Stimulated activated CD4-positive, alpha-beta T cell treated with anti-CD3 and anti-CD28 coated beads, Interleukin-1b, Interleukin-23, amount 100 ng/mL, for 1 hour (primary cell): ENCODE results near the gene P2RX2.
"Not testable (repeated sequence)": the region's sequence is repeated elsewhere in the genome, so short reads cannot be mapped to it uniquely, and the experiment has no call there.

Source experiments
- DNase-seq, 2 donors: peaks; one replicate each; pipeline ENCODE4 v3.0.0-alpha.2; 2020; ENCODE audit warnings: low read depth in 2 of 2

The P2RX2 gene

DNA sequence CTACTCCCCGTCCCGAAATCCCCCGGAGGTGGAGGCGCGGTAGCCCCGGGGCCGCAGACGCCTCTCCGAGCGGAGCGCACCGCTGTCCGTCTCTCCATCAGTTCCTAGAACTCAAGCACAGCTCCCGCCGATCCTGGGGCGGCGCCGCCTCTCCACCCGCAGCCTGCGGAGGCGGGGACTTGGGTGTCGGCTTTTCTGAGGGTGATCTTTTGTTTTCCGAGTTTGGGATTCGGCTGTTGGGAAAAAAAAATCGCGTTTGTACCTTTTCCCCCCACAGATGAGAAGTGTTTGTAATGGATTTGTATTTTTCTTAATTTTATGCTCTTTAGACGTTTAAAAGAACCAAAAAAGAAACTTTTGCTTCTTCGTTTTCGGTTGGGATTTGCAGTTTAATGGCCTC, 34.8 kb upstream of the P2RX2 start:
- no peak for DNase-seq

DNA sequence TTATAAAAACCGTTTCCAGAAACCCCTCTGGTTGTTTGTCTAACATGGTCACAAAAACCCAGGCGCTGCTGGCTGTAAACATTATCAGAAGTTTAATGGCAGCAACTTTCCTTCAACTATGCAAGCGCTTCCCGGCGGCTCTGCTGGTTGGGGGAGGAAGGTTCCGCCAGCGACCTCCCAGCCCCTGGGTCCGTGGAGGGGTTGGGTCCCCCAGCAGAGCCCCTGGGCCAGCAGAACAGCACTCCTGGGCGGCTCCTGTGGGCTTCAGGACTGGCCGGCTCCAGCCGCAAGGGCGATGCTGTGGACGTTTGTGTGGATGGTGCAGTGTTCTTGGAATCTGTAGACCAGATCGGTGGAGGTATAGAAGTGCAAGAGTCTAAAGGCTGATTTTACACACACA, 34.1 kb upstream of the P2RX2 start:
- no peak for DNase-seq

DNA sequence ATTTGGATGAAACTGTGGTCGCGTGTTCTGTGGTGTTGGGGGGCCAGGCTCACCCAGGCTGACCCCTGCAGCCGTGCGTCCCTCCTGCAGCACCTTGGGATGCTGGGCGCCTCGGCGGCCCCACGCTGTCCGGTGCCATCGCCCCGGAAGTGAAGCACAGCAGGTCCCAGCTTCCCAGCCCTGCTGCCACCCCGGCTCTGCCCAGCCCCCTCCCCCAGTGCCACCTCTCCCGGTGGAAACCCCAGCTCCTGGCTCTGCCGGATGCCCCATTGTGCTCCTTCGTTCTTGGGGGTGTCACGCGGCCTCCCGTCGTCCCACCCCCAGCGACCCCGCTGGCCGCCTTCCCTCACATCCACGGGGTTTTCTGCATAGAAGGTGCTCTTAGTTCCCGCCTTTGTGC, 33.4 kb upstream of the P2RX2 start:
- no peak for DNase-seq

DNA sequence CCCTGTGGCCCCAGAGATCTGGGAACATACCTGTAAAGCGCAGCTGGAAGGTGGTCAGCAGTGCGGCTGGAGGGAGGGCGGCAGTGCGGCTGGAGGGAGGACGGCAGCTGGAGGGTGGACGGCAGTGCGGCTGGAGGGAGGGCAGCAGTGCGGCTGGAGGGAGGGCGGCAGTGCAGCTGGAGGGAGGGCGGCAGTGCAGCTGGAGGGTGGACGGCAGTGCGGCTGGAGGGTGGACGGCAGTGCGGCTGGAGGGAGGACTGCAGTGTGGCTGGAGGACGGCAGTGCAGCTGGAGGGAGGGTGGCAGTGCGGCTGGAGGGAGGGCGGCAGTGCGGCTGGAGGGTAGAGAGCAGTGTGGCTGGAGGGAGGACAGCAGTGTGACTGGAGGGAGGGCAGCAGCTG, 31.6 kb upstream of the P2RX2 start:
- DNase-seq = no peak

DNA sequence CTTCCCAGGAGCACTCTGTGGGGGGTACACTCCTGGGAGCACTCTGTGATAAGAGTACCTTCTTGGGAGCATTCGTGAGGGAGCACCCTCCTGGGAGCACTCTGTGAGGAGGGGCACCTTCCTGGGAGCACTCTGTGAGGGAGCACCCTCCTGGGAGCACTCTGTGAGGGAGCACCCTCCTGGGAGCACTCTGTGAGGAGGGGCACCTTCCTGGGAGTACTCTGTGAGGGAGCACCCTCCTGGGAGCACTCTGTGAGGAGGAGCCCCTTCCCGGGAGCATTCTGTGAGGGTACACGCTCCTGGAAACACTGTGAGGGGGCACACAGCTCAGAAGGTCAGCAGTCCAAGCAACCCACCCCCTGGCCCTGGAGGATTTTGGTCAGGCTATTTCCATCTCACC, 30.8 kb upstream of the P2RX2 start:
- DNase-seq = no peak

DNA sequence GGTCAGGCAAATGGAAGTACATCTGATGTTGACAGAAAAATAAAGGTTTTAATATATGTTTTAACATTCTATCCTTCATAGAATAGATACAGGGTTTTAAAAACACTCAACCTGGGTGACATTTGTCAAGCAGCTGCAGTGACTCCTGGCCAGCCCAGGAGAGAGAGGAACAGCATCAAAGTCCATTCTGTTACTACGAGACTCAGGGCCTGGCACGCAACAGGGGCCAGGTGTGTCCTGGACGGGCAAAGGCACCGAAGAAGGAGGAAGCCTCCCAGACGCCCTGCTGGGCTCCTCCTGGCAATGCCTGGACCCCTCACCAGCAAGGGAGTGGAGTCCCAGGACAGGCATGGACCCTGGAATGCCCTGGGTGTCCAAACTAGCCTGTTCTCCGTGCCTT, 30.3 kb upstream of the P2RX2 start:
- no peak for DNase-seq

DNA sequence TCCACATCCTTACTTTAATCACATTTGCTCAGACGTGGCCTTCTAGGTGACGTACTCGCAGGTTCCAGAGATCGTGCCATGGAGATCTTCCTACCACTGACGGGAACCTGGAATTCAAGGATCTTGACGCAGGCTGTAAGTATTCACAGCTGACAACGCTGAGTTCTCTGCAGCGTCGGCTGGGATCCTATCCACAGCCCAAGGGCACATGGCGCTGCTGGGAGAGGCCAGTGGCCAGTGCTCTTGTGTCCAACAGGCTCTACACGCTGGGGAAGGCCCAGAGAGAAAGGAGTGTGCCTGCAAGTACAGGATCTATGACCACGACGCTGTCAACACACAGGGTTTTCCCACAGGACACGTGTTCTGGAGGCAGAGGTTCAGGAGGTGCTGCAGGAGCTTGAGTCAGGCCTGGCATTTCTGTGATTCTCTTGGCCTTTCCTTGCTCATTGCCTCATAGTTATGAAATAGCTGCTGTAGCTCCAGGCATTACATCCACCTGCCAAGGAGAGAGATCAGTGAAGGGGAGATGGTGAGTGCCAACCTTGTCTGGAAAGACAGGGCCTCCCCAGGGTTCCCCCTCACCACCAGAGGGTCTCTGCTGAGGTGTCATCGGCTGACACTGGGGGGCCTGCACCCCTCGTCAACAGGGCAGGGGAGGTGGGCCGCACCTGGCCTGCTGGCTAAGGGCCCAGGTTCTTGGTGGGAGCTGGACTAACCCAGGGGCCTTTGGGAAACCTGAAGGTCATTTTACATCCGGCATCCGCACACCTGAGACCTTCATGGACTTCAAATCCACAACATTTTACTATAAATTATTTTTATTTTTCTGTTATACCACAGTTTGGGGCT, 29.5 kb upstream of the P2RX2 start:
- DNase-seq = no peak

DNA sequence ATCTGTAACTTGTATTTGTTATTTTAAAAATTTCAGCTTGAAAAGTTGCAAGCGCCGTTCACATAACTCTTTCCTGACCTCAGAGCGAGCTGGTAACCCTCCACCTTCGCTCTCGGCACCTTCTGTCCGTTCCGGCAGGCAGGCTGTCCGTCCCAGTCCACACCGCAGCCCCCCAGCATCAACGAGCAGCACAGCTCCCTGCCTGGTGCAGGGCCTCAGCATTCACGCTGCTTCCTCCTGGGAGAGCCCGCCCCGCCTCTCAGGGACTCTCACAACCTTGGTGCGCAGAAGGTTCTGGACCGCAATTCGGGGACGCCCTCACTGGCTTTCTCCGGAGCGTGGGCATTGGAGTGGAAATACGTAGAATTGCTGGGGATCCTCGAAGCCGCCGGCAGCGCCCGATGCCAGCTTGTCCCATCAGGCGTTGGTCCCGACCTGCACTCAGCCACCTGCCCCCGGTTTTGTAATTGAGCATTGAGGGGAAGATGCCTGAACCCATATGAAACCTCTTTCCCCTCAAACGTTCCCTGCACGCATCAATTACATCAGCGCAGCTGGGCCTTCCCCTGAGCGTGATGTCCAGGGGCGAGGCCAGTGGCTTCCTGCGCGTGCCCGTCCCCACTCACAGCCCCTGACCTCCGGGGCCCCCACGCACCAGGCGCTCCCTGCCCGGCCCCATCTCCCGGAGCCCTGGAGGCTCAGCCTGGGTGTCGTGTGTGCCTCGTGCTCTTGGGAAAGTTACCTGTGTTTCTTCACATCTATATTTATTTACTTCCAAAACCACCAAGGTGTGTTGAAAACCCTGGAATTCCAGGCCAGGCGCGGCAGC, 27.3 kb upstream of the P2RX2 start:
- DNase-seq = no peak

DNA sequence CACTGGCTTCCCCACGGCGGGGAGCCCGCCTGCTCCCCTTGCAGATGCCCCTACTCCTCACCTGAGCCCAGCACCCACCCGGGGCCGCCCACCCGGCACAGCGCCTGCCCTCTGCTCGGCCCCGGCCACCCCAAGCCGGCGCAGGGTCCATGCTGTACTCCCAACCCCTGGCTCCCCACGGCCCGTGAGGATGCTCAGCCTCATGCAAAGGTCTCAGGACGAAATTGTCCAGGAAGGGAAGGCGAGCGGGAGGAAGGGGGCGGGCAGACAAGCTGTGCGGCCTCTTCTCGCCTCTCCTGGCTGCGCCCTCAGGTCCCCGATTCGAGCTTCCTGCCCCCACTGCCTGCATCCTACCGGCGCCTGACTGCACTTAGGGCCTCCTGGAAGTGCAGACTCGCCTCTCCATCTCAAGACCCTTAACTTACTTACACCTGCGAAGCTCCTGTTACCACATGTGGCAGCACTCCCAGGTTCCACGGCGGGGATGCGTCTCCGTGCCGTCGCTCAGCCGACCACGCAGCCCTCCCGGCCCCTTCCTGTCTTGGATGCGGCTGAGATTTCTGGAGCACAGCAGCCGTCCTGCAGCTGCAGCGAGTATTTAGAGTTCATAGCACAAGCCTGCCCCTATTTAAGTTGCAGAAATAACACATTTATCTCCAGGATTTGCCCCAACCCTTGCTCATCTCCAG, 26.1 kb upstream of the P2RX2 start:
- DNase-seq = no peak

DNA sequence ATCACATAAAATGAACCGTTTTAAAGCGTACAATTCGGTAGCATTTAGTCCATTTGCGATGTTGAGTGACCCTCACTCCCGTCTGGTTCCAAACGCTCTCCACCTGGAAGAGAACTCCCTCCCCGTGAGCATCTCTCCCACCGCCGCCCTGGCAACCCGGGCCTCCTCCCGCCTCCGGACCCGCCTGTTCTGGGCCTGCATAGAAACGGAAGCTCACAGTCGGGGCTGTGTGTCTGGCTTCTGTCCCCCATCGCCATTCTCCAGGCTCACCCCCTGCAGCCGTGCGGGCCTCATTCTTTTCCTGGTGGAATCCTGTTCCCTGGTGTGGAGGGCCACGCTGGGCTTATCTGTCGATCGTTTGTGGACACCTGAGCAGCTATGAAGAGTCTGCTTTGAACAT, 25.5 kb upstream of the P2RX2 start:
- DNase-seq = no peak

DNA sequence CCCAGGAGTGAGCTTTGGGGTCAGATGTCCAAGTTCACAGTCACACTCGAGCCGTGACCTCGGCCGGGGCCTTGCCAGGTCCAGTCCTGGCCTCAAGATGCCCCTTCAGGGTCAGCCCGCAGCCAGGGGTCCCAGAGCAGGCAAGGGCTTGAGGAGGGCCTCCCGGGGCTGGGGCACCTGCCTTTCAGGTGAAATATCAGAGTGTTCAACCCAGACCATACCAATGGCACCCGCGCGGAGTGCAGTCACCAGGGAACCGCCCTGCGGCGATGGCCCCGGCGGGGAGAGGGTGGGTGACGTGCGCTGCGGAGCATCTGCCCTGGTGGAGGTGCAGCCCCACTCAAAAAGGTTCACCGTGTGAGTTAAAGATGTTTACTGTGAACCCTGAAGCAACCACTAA, 25.1 kb upstream of the P2RX2 start:
- DNase-seq = no peak

DNA sequence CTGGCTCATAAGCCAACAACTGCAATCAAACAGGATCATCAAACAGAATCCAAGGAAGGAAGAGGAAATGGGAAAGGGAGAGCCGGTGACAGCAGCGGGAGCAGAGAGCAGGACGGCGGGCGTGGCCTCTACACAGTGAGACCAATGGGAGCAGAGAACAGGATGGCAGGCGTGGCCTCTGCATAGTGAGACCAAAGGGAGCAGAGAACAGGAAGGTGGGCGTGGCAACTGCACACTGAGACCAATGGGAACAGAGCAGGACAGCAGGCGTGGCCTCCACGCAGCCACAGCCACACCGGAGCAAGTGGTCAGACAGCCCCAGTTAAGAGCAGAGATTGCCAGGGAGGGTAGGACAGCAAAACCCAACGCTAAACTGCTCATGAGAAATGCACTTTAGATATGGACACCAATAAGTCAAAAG, 24.6 kb upstream of the P2RX2 start:
- no peak for DNase-seq

DNA sequence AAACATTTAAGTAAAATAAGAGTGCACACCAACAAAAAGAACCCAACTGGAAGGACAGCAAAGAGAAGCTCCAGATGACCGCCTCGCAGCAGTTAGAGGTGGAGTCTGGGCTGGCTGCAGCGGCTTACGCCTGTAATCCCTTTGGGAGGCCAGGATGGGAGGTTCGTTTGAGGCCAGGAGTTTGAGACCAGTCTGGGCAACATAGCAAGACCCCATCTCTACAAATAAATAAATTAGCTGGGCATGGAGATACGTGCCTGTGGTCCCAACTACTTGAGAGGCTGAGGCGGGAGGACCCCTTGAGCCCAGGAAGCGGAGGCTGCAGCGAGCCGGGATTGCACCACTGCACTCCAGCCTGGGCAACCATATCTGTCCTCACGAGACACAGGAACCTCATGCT, 23.4 kb upstream of the P2RX2 start:
- DNase-seq = no peak

DNA sequence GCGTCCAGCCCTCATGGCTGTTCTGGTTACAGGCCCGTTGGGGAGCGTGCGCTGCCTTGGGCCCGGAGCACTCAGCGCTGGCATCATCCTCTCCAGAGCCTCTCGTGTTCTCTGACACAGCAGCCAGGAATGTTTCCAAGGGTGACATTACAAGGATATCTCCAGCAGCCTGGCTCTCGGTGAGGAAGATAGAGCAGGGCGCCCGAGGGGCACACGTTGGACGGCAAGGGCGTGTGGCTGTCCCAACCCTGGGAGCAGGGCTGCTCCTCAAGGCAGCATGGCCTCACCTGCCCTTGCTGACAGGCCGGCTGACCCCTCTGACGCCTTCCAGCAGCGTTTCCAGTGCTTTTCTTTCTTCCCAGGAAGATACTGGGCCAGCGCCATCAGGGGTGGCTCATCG, 22.6 kb upstream of the P2RX2 start:
- DNase-seq = no peak

DNA sequence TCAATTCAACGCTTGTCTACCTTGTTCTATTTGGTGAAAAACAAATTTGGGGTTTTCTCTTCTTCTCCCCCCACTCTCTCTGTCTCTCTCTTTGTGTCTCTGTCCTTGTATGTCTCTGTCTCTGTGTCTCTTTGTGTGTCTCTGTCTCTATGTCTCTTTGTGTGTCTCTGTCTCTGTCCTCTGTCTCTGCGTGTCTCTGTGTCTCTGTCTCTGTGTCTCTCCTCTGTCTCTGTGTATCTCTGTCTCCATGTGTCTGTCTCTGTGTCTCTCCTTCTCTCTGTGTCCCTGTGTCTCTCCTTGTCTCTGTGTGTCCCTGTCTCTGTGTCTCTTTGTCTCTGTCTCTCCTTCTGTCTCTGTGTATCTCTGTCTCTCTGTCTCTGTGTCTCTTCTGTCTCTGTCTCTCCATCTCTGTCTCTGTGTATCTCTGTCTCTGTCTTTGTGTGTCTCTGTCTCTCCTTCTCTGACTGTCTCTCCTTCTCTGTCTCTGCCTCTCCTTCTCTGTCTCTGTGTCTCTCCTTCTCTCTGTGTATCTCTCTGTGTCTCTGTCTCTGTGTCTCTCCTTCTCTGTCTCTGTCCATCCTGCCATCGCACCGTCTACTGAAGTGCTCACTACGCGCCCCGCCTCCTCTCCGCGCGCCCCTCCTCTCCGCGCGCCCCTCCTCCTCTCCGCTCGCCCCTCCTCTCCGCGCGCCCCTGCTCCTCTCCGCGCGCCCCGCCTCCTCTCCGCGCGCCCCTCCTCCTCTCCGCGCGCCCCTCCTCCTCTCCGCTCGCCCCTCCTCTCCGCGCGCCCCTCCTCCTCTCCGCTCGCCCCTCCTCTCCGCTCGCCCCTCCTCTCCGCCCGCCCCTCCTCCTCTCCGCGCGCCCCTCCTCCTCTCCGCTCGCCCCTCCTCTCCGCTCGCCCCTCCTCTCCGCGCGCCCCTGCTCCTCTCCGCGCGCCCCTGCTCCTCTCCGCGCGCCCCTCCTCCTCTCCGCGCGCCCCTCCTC, 21.0 kb upstream of the P2RX2 start:
- no peak for DNase-seq

DNA sequence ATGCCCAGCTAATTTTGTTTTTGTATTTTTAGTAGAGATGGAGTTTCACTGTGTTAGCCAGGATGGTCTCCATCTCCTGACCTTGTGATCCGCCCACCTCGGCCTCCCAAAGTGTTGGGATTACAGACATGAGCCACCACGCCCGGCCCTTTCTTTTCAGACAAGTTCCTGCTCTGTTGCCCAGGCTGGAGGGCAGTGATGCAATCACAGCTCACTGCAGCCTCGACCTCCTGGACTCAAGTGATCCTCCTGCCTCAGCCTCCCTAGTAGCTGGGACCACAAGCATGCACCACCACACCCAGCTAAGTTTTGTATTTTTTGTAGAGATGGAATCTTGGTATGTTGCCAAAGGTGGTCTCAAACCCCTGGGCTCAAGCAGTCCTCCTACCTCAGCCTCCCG, 19.1 kb upstream of the P2RX2 start:
- not testable (repeated sequence) for DNase-seq

DNA sequence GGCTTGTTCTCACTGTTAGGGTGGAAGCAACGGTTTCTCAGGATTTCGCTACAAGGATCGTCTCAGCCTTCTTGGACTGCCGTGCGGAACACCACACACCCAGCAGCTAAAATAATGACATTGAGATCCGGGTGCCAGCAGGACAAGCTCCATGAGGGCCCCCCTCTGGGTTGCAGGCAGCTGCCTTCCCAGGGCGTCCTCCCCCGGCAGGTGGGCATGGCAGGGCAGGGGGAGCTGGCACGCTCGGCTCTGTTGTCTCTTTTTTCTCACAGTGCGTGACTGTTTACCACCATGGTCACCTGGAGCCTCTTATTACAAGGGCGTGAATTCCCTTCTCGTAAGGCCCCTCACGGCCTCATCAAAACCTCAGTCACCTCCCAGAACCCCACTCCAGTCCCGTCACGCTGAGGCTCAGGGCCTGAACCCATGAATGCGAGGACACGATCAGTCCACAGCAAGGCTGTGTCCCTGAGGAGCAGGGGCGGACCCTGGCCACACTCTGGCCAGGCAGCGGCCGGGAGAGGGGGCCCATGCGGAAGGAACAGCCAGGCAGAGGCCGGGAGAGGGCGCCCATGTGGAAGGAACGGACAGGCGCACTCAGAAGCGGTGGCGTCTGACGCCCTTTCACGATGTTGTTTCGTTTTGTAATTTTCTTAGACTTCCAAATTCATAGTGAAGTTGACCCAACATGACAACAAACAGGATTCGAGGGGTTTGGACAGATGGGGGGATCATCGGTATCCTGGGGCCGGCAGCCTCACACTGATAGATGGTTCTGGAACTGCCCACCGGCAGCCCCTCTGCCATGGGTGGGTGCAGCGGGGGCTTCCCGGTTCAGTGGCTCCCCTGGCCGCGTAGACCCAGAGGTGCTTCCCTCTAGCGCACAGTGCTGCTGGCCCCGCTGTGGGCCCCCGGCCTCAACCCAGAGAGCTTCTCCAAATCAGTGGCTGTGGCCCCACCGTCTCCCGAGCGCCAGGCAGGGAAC, 18.2 kb upstream of the P2RX2 start:
- DNase-seq = no peak

DNA sequence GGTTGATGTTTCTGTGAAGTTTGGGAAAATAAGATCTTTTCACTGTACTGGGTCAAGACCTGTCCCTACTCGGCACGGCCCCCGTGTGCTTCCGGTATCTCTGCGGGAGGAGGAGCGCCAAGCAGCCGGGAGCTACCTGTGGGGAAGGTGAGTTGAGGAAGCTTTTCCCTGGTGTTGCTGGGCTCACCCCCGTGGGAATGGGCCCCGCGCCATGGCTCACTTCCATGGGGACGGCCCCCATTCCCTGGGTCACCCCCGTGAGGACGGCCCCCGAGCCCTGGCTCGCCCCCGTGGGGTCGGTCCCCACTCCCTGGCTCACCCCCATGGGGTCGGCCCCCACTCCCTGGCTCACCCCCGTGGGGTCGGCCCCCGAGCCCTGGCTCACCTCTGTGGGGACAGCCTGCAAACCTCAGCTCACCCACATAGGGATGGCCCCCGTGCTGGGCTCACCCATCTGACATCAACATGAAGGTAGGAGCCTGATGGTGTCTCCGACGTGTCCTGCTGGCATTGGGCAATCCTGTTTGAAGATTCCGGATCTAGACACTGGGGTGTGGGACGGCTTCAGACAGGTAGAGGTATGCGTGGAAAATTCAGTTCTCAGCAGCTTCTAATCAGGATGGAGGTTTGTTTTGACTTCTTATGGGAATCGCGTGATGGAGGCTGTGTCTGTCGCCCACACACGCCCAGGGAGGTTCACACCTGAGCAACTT, 17.2 kb upstream of the P2RX2 start:
- DNase-seq = no peak

DNA sequence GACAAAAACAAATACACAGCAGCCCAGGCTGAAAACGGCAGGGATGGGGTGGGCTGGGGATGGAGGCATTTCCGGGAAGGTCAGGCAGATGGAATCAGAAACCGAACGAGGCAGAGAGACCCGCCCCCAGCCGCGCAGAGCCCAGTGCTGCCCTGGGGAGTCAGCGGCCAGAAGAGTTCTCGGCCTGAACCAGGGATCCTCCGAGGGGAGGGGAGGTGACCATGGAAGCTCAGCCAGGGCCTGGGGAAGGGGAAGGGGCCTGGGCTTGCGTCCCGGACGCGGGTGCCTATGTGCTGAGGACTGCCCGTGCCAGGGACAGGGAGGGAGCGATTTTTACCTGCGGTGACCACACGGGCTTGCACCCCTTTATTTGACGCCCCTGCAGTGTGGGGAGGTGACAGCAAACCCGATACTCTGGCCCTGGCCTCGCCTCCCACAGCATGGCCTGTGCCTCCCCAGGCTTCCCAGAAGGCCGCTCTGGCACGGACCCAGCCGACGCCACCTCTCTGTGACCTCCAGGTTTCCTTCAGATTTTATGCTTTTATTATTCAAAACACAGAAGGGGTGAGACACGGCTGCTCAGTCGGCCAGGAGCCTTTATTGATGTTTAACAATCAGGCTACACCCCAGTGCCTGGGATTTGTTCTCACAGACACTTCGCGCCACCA, 15.9 kb upstream of the P2RX2 start:
- no peak for DNase-seq
